ENCODE data around the gene PDE12.

DNA sequence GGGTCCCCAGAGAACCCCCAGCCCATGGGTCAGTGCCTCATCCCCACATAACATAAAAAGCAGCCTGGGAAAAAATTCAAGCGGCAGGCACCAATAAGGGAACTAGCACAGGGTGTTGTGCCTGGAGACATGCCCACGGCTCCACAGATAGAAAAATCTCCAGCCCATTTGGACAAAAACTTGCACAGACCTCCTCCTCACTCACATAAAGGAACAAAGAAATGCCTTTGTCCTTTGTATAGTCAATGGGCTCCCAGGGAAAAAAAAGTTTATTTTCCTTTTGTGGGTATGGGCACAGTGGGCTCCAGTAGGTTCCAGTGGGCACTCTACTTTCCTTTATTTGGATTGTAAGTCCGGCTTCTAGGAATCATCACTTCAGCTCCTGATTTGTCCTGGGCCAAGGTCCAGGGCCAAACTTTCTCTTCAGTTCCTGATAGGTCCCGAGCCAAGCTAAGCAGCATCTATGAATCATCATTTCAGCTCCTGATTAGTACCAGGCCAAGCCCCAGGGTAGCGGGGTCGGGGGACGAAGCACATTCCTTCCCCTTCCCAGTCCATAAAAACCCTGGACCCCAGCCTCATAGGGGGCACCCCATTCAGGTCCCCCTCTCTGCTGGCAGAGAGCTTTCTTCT lies 10.3 kb upstream of the PDE12 start:
- TF ChIP-seq, protein P1, sequence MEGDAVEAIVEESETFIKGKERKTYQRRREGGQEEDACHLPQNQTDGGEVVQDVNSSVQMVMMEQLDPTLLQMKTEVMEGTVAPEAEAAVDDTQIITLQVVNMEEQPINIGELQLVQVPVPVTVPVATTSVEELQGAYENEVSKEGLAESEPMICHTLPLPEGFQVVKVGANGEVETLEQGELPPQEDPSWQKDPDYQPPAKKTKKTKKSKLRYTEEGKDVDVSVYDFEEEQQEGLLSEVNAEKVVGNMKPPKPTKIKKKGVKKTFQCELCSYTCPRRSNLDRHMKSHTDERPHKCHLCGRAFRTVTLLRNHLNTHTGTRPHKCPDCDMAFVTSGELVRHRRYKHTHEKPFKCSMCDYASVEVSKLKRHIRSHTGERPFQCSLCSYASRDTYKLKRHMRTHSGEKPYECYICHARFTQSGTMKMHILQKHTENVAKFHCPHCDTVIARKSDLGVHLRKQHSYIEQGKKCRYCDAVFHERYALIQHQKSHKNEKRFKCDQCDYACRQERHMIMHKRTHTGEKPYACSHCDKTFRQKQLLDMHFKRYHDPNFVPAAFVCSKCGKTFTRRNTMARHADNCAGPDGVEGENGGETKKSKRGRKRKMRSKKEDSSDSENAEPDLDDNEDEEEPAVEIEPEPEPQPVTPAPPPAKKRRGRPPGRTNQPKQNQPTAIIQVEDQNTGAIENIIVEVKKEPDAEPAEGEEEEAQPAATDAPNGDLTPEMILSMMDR (IDR thresholded peaks at IDR 0.05): no peak
- TF ChIP-seq EZH2 (IDR thresholded peaks at IDR 0.05) (no peak), EZH2phosphoT487 (IDR thresholded peaks at IDR 0.05) (no peak)

Data from neural progenitor cell (in vitro differentiated cells).